Transverse colon (tissue), 4 donors: ENCODE results near the gene GNAT1.

Source experiments
- CTCF ChIP-seq, 5 experiments: fragments of 200-600 bp in 3 of 5; fragments of 450-650 bp in 2 of 5; sonication (generic) in 3 of 5; IDR thresholded peaks; 1 replicate in 2 of 5; 2 replicates in 3 of 5; pipeline ENCODE4 v1.5.1; 2016 to 2017; ENCODE audit warnings: antibody characterized with exemption in 5 of 5, inconsistent platforms in 3 of 5, mild to moderate bottlenecking in 2 of 5, moderate library complexity in 1 of 5
- EP300 ChIP-seq: sonication (generic); formaldehyde crosslinking; IDR thresholded peaks from one replicate; pipeline ENCODE4 v1.6.1; 2017; ENCODE audit warnings: antibody characterized with exemption, low read depth
- POLR2A ChIP-seq: fragments of 450-650 bp; IDR thresholded peaks from one replicate; pipeline ENCODE4 v1.6.1; 2016; ENCODE audit warnings: antibody characterized with exemption, mild to moderate bottlenecking, moderate library complexity
- POLR2AphosphoS5 ChIP-seq, 3 donors: sonication (generic); formaldehyde crosslinking; IDR thresholded peaks; one replicate each; pipeline ENCODE4 v1.6.1; 2016; ENCODE audit warnings: antibody characterized with exemption in 3 of 3

GRCh38 chr3:50174947-50175524 is 16.4 kb upstream of the GNAT1 start:
- no peak for TF ChIP-seq CTCF (IDR thresholded peaks at IDR 0.05)
- TF ChIP-seq POLR2A, result no peak
- no peak for TF ChIP-seq EP300
- no peak for TF ChIP-seq POLR2AphosphoS5 (IDR thresholded peaks at IDR 0.05)
